Measurements from ENCODE around the gene KMO.

DNA sequence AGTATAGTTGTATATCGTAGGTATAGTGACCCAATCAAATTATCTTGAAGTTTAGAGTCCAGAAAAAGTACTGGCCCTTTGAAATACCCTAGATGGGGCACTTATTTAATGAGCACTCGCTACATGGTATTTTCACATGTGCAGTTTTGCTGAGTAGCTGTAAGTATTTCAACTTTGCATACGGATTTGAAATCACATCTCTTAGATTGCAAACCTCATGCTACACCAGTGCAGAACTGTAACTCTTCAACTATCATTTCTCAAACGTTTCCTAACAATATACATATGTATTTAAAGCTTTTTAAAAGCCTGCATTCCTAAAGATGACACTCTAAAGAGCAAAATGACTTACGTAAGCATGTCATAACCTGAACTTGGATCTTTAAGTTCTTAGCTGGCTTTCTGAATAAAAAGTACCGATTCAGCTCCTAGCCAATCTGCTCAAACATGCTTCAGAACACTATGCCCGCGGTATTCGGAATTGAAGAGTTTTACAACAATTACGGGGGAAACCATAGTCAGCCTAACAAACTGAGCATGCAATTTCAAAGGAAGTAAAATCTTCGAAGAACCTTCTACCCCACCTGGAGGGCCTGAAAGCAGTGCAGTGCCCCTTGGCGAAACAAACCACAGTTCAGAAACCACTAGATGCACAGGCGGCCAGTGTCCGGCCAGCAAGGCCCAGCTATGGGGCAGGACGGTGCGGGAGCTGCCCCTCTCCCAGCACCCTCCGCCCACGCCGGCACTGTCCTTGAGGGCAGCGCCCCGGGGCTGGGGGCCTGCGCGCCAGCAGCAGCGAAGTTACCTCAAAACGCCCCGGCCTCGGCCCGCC, 13.5 kb upstream of the KMO start:
- TF ChIP-seq, protein P1, sequence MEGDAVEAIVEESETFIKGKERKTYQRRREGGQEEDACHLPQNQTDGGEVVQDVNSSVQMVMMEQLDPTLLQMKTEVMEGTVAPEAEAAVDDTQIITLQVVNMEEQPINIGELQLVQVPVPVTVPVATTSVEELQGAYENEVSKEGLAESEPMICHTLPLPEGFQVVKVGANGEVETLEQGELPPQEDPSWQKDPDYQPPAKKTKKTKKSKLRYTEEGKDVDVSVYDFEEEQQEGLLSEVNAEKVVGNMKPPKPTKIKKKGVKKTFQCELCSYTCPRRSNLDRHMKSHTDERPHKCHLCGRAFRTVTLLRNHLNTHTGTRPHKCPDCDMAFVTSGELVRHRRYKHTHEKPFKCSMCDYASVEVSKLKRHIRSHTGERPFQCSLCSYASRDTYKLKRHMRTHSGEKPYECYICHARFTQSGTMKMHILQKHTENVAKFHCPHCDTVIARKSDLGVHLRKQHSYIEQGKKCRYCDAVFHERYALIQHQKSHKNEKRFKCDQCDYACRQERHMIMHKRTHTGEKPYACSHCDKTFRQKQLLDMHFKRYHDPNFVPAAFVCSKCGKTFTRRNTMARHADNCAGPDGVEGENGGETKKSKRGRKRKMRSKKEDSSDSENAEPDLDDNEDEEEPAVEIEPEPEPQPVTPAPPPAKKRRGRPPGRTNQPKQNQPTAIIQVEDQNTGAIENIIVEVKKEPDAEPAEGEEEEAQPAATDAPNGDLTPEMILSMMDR (IDR thresholded peaks at IDR 0.05; ENCODE audit: borderline replicate concordance, extremely low read depth, low read length, poor library complexity, severe bottlenecking) = peak; percentile 3
- TF ChIP-seq EZH2 (IDR thresholded peaks at IDR 0.05; ENCODE audit: borderline replicate concordance, low read depth, low read length, severe bottlenecking) = no peak

Data from DND-41 (cell line).